ENCODE data around the gene DHRS13. TPM values are rescaled to one million over a fixed set of nuclear protein-coding genes. Genes with fewer than 3 reads are reported as not detected.

Gene DHRS13
- total RNA-seq, 1 donor from 2014 or later, result 3.1 TPM

- no peaks in the 10 kb centered on the region for H3K27me3 ChIP-seq (ENCODE audit: low read depth)
- no peak for DNase-seq
- H3K4me3 ChIP-seq, result no peak overlapping the region
- peaks cover 18% of the 10 kb centered on the region for H3K4me1 ChIP-seq
- TF ChIP-seq CTCF (IDR thresholded peaks at IDR 0.05; ENCODE audit: borderline replicate concordance), result no peak
- no peak overlapping the region for H3K27ac ChIP-seq (replicated peaks)
- H3K36me3 ChIP-seq, result peaks cover 47% of the 10 kb centered on the region
- intact Hi-C loops (cut with micrococcal nuclease), result no loop called here
- no peaks in the 10 kb centered on the region for H3K9me3 ChIP-seq (replicated peaks)
These were observed 44.0 kb downstream of the DHRS13 start for GRCh38 chr17:28858801-28859355.

GRCh38 chr17:28857905-28858800 lies 44.7 kb downstream of the DHRS13 start:
- H3K27ac ChIP-seq (replicated peaks), result no peak overlapping the region
- H3K9me3 ChIP-seq (replicated peaks), result no peaks in the 10 kb centered on the region
- H3K36me3 ChIP-seq, result peaks cover 47% of the 10 kb centered on the region
- no peak for DNase-seq
- no peaks in the 10 kb centered on the region for H3K27me3 ChIP-seq (ENCODE audit: low read depth)
- intact Hi-C loops (cut with micrococcal nuclease), result no loop called here
- TF ChIP-seq CTCF (IDR thresholded peaks at IDR 0.05; ENCODE audit: borderline replicate concordance), result no peak
- no peak overlapping the region for H3K4me3 ChIP-seq
- H3K4me1 ChIP-seq, result peaks cover 18% of the 10 kb centered on the region

DNA sequence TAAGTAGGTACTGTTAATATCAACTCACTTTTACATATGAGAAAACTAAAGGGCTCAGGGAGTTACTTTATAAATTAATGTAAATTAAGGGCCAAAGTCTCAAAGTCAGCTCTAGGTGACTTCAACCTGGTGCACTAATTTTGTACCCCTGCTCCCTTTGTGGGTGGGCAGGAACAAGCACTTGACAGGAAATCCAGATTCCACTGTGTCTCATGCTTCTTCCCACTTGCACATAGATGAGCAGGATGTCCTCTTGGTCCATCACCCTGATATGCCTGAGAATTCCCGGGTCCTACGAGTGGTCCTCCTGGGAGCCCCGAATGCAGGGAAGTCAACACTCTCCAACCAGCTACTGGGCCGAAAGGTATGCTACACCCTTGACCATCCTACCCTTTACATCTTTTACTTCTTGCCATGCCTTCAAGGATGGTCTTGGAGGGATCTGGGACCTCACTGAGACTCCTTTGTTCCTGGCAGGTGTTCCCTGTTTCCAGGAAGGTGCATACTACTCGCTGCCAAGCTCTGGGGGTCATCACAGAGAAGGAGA lies 46.8 kb downstream of the DHRS13 start:
- intact Hi-C loops (cut with micrococcal nuclease), result no loop called here
- peaks cover 18% of the 10 kb centered on the region for H3K4me1 ChIP-seq

DNA sequence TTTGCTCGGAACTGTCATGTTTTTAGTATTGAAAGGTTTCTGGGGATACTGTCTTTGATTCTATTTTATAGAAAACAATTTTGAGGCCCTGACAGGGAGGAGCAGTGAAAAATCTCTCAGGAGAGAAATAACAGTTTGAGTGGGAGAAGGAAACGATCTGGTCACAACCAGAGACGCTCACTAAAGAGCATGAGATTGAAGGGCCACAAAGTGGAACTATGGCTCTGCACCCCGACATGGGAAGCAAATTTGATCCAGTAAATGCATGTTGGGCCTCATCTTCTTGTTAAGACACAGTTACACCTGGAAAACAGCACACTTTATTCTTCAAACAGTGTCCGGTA lies 47.6 kb downstream of the DHRS13 start:
- peaks cover 18% of the 10 kb centered on the region for H3K4me1 ChIP-seq
- peak overlapping the region; percentile 78 for H3K27ac ChIP-seq (replicated peaks)
- TF ChIP-seq CTCF (IDR thresholded peaks at IDR 0.05; ENCODE audit: borderline replicate concordance), result no peak
- peak overlapping the region; percentile 79 for H3K4me3 ChIP-seq
- intact Hi-C loops (cut with micrococcal nuclease), result no loop called here
- no peaks in the 10 kb centered on the region for H3K9me3 ChIP-seq (replicated peaks)
- no peak for DNase-seq
- peaks cover 39% of the 10 kb centered on the region for H3K36me3 ChIP-seq
- no peaks in the 10 kb centered on the region for H3K27me3 ChIP-seq (ENCODE audit: low read depth)

More for the DNA sequence above, 46.8 kb downstream of the DHRS13 start:
- no peaks in the 10 kb centered on the region for H3K9me3 ChIP-seq (replicated peaks)
- no peak for DNase-seq
- no peak for TF ChIP-seq CTCF (IDR thresholded peaks at IDR 0.05; ENCODE audit: borderline replicate concordance)
- H3K36me3 ChIP-seq, result peaks cover 47% of the 10 kb centered on the region
- H3K4me3 ChIP-seq, result peak overlapping the region; percentile 79
- H3K27ac ChIP-seq (replicated peaks), result no peak overlapping the region
- H3K27me3 ChIP-seq (ENCODE audit: low read depth), result no peaks in the 10 kb centered on the region

DNA sequence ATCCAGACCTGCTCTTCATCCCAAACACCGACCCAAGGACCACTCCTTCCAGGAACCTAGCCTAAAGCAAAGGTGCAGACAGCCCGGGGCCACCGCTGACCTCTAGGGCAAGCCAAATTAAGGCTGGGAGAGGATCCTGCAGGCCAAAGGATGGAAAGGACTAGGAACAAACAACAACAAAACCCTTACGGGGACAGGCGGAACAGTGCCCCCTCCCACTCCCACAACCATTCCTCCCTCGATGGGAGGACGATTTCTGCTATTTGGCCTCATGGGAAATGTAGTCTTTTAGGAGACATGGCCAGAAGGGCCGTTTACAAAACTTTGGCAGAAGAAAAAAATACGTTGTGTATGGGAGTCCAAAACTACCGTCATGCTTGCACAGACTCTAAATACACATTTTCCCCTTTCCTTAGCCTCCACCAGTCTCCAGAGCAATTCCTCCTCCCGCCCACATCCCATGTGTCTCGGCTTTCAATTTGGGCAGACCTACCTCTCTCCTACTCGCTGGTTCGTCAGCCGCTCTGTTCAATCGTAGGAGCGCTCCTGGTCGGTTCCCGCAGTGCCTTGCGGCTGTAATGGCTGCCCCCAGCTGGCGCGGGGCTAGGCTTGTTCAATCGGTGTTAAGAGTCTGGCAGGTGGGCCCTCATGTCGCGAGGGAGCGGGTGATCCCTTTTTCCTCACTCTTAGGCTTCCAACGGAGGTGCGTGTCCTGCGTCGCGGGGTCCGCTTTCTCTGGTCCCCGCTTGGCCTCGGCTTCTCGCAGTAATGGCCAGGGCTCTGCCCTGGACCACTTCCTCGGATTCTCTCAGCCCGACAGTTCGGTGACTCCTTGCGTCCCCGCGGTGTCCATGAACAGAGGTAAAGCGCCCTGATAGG lies 48.2 kb downstream of the DHRS13 start, which contains the start of gene ERAL1:
TSS of gene ERAL1 (plus strand) at position 560 of the 879 bp plus-strand sequence. CDS start at position 579, 19 bp downstream.
- peaks cover 18% of the 10 kb centered on the region for H3K4me1 ChIP-seq
- intact Hi-C loops (cut with micrococcal nuclease), result no loop called here
- H3K9me3 ChIP-seq (replicated peaks), result no peaks in the 10 kb centered on the region
- peak within 1 kb of the TSS; percentile 79 for H3K4me3 ChIP-seq
- H3K36me3 ChIP-seq, result peaks cover 33% of the 10 kb centered on the region
- peak within 1 kb of the TSS; percentile 78 for H3K27ac ChIP-seq (replicated peaks)
- DNase-seq, result peak; percentile 79
- TF ChIP-seq CTCF (IDR thresholded peaks at IDR 0.05; ENCODE audit: borderline replicate concordance), result no peak
- H3K27me3 ChIP-seq (ENCODE audit: low read depth), result no peaks in the 10 kb centered on the region

Measured in left ventricle myocardium inferior (tissue), 1 donor.